HG02943 (cell line): ENCODE data around the gene MIPOL1.
"Not testable (repeated sequence)": the region's sequence is repeated elsewhere in the genome, so short reads cannot be mapped to it uniquely, and the experiment has no call there.

ENCODE experiments used
- ATAC-seq: cut with Tn5 transposase; IDR thresholded peaks from one replicate; pipeline ENCODE4 v1.9.1; 2021; ENCODE audit warnings: mild to moderate bottlenecking, low read depth, moderate library complexity; ENCODE audit not compliant: unreplicated experiment

MIPOL1 gene

DNA sequence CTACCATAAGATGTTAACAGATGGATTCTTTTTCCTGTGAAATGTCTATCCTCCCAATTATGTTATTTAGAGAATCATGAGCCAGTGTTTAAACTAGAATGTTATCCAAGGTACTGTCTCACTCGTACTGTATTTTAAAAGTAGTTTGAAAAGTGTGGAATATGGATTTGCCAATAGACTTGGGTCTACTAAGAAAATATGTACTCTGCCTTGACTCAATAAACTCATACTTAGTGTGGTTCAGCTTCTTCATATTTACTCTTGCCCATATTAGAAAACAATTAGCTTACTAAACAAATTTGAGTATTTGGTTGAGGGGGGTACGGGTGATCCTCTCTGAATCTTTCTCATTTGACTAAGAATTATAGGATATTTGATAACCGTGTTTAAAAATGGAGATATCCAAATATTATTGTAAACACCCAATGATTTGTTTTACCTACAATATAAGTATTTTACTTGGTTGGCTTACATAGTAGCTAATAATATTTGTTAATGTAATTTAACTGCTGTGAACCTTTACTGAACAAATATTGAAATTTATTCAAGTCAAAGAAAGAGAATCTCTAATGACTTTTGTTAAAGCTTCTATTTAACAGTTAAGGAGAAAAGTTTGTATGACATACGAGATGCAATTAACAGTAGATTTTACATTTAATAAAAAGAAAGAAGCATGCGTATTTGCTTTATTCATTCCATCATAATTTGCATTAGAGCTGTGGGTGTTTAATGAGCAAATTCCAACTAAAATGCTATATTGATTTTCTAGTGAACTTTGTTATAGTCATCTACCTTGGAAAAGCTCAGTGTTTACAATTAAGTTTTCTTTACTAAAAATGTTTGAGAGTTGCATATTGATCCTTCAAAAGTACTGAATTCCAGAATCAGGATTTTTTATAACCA lies 81.2 kb downstream of the MIPOL1 start:
- no peak for ATAC-seq

DNA sequence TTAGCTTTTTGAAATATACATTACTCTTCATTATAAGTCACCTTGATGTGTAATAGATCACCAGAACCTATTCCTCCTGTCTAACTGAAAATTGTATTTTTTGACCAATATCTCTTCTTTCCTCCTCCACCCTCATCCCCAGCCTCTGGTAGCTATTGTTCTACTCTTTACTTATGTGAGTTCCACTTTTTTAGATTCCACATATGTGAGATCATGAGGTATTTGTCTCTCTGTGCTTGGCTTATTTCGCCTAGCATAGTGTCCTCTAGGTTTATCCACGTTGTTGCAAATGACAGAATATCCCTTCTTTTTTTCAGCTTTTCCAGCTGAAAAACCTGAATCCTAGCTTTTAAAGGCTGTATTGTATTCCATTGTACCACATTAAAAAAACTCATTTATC lies 82.1 kb downstream of the MIPOL1 start:
- no peak for ATAC-seq

DNA sequence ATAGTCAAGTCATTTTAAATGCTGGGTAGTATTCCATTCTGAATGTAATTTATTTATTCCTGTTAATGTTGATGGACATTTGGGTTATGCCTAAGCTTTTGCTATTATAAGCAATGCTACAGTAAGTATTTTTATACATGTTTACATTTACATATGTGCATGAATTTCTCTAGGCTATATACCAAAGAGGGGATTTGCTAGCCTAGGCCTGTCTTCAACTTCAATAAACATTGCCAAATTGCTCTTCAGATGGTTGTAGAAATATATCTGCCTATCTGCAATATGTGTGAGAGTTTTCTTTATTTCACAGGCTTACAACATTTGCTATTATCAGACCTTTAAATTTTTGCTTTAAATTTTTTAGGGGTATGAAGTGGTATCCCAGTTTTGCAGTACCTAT lies 87.0 kb downstream of the MIPOL1 start:
- ATAC-seq, result no peak

DNA sequence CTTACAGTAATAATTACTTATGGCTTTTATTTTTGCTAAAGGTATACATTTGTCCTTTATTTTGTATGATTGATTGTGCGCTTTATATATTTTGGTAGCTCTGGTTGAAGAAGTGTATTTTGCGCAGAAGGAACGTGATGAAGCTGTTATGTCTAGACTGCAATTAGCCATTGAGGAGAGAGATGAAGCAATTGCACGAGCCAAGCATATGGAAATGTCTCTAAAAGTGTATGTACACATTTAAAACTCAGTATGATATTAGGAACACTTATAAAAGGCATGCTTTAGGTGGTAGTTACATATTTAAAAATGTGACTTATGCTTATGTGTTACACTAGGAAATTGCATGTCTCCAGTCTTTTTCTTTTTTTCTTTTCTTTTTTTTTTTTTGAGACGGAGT lies 87.5 kb downstream of the MIPOL1 start:
- no peak for ATAC-seq

DNA sequence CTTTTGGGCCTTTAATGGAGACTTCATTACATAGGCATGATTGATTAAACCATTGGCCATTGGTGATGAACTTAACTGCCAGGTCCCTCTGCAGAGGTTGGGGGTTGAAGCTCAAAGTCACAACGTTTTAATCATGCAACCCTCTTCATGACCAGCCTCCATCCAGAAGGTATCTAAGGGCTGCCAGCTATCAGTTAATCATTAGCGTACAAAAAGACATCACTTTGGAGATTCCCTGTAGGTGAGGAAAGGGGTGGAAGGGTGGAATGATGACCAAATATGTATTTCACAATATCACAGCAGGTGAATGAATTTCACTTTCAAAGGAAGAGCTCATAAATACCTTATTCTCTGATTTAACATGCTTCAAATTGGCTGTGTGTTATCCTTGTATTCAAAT lies 92.0 kb downstream of the MIPOL1 start:
- no peak for ATAC-seq

DNA sequence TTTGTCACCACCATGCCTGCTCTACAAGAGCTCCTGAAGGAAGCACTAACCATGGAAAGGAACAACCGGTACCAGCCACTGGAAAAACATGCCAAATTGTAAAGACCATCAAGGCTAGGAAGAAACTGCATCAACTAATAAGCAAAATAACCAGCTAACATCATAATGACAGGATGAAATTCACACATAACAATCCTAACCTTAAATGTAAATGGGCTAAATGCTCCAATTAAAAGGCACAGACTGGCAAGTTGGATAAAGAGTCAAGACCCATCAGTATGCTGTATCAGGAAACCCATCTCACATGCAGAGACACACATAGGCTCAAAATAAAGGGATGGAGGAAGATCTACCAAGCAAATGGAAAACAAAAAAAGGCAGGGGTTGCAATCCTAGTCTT lies 97.5 kb downstream of the MIPOL1 start:
- ATAC-seq, result not testable (repeated sequence)

DNA sequence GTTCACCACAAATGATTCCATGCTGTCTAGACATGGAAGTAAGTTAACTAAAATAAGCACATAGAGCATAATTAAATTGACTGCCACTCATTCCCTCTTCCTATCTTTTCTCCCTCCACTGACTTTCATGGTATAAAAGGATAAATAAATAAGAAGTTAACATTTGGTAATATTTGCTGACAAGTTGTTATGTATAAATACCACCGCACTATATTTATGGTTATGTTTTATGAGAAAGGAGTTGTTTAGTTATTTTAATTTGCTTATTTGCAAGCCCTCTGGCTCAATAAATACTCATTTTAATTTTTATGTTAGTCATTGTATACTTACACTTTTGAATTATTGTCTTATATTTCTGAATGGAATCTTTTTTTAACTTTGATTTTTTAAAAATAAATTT lies 113.5 kb downstream of the MIPOL1 start:
- ATAC-seq, result no peak

DNA sequence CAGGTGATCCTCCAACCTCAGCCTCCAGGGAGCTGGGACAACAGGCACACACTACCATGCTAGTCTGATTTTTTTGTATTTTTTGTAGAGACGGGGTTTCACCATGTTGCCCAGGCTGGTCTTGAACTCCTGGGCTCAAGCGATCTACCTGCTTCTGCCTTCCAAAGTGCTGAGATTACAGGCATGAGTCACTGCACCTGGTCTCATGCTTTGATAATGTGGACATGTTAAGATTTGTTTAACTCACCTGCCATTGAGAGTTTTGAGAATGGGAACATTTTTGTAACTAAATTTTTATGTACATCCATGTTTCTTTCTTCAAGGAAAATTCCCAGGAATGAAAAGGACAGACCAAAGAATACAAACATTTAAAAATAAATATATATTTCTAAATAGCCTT lies 121.2 kb downstream of the MIPOL1 start:
- ATAC-seq, result no peak

DNA sequence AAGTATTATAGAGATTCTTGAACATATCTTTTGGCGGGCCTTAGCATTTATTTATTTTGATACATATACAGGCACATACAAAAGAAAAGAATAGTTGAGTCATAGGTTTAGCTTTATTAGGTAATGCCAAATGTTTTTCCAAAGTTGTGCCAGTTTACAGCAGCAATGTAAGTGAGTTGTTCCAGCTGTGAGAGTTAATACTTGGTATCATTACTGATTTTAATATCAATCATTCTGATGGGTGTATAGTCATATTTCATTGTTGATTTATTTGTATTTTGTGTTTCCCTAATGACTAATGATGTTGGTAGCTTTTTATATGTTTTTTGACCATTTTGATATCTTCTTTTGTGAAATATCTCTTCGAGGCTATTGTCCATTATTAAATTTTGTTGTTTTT lies 122.4 kb downstream of the MIPOL1 start:
- no peak for ATAC-seq

DNA sequence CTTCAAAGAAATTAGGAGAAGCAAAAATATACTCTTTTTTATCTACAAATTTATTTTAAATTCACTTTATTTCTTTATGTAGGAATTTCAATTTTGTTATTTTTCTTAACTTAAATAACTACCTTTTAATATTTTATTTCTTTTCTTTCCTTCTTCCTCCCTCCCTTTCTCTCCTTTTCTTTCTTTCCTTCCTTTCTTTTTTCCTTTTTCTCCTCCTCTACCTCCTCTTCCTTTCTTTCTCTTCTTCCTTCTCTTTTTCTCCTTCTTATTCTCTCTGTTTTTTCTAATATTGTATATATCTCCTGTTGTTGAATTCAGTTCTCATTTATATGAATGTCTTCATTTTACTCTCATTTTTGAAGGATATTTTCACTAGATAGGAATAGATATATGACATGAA lies 127.6 kb downstream of the MIPOL1 start:
- no peak for ATAC-seq

DNA sequence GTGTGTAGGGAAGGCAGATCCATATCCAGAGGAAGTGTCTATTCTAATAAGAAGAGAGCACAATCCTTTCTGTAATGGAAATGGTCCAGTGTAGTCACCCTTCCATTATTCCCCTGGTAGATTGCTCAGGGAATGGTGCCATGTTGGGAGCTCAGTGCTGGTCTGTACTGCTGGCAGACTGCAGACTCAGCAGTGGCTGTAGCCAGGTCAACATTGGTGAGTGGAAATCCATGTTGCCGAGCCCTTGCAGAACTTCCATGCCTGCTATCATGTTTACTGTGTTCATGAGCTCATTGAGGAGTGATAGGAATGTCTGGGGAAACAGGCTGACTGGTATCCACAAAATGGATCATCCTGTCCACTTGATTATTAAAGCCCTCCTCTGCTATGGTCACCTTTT lies 128.7 kb downstream of the MIPOL1 start:
- no peak for ATAC-seq

DNA sequence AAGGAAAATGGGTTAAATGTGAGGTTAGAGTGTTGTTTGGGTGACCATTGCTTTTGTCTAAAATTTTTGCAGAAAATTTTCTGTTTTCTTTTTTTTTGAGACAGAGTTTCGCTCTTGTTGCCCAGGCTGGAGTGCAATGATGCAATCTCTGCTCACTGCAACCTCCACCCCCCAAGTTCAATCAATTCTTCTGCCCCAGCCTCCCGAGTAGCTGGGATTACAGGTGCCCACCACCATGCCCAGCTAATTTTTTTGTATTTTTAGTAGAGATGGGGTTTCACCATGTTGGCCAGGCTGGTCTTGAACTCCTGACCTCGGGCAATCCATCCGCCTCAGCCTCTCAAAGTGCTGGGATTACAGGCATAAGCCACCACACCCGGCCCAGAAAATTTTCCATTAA lies 130.2 kb downstream of the MIPOL1 start:
- ATAC-seq, result not testable (repeated sequence)

DNA sequence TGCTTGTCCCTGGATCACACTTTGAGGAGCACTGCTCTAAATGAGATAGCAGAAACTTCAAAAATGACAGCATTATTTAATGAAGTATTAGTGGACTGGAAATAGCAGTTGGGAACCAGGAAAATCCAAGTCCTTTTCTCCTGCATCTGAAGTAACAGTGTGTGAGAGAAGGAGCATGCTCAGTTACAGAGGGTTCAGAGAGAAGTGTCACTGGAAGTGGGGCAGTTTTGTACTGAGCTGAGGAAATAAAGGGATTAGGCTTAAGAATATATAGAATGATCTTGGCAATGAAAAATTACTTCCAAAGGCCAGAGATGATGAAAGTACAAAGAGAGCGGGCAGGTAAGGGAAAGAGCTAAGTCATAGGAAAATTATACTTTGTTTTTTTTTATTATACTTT lies 130.9 kb downstream of the MIPOL1 start:
- no peak for ATAC-seq

DNA sequence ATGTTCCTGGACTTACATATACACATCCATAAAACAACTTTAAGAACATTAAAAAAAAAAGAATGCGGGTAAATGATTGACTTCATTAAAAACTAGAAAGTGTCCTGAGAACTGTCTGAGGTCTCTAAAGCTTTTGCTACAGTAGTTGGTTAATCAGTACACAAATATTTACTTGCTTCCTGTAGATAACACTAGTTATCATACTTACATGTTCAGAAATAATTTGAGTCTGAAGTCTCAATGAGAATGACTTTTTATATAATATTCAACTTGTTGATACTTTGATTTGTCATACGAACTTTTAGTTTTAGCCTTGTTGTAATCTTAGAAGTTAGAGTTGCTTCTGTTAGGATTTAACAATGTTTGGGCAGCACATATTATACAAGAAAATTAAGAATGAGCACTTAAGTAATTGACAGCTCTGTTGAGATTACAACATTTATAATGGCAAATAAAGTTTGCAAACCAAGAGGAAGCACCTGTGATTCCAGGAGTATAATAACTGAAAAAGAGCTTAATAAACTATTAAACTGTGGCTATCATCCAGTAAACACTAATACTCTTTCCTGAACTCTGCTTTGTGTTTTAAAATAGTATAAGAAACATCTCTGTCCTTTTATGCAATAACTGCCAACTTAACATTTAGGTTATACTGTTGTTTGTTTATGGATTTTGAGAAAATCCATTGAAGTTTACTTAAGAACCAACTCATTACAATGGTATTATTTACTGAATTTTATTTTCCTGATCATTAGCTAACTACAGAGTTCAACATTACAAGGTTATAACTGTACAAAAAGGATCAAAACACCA lies 131.7 kb downstream of the MIPOL1 start:
- no peak for ATAC-seq

DNA sequence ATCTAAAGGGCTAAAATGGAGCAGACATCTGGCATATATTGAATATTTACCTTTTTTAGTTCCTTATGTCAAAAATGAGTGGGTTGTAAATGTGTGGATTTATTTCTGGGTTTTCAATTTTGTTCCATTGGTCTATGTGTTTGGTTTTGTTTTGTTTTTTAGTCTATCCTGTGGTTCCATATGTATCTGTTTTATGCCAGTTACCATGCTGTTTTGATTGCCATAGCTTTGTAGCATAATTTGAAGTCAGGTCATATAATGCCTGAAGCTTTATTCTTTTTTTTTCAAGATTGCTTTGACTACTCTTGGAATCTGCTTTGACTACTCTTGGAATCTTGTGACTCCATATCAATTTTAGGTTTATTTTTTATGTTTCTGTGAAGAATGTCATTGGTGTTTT lies 133.2 kb downstream of the MIPOL1 start:
- no peak for ATAC-seq

DNA sequence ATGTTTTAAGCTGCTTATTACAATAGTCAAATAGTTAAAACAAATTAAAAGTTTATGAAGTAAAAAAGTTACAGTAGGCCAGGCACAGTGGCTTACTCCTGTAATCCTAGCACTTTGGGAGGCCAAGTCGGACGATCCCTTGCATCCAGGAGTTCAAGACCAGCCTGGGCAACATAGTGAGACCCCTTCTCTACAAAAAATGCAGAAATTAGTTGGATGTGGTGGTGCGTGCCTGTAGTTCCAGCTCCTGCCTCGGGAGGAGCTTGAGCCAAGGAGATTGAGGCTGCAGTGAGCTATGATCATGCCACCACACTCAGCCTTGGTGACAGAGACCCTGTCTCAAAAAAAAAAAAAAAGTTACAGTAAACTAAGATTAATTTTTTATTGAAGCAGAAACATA lies 142.6 kb downstream of the MIPOL1 start:
- no peak for ATAC-seq

DNA sequence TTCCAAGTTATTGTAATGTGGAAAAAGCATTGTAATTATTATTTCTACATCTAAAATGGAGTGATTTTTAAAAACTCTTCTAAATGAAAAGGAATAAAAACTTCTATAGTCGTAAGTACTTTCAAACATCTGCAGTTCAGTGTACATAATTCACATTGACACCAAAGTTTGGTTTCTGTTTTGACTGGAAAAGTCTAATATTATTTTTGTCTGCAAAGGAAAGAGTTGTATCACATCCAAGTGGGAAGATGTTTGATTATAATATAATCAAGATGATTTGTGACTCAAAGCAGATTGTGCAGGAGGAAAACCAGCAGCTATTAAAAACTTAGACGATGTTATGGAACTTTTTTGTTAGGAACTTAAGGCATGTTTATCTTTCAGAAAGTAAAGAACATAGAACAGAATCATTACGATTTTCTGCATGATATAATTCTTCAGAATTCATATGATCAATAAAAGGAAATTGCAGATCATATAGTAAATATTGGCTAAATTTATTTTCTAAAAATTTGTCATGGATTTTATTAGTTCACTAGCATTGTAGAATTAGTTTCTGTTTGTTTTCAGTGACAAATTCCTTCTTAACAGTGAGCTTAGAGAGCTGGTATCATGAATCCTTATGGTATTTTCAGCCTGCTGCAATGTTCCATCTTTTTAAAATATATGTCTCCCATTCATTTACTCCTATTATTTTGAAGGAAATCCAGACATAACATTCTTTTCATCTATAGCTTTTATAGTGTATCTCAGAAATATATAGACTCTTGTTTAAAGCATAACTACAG lies 145.8 kb downstream of the MIPOL1 start:
- no peak for ATAC-seq

DNA sequence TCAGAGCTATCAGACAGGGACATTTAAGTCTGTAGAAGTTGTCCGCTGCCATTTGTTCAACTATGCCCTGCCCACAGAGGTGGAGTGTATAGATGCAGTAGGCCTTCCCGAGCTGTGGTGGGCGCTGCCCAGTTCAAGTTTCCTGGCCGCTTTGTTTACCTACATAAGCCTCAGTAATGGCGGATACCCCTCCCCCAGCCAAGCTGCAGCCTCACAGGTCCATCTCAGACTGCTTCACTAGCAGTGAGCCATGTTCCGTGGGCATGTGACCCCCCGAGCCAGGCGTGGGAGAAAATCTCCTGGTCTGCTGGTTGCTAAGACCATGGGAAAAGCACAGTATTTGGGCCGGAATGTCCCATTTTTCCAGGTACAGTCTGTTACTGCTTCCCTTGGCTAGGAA lies 165.9 kb downstream of the MIPOL1 start:
- no peak for ATAC-seq

DNA sequence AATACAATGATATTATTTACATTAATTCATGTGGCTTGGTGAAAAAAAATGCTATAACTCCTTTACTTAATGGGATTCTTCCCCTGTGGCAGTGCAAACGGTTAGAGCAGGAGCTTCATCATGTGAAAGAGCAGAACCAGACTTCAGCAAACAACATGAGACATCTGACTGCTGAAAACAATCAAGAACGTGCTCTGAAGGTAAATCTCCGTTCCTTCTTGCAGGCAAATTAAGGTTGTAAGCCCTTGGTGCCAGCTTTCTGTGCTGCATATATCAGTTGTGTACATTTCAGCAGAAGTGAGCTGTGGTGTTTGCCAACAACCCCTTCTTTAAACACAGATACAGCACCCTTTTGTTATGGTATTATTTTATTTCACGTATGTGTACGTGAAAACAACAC lies 171.7 kb downstream of the MIPOL1 start:
- ATAC-seq, result no peak

DNA sequence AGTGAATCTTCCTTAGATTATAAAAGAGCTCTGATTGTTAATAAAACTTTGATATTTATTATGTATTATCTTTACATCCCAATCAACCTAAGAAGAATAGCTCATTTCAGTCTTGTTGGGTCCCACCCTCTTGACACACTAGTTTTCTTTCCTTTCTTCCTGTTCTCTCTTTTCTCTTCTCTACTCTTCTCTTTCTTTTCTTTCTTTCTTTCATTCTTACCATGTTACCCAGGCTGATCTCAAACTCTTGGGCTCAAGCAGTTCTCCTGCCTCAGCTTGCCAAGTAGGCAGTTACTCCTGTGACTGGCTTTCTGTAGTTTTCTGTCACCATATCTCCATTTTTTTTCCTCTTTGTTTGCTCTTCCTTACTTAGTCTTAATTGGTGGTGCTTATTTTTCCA lies 177.8 kb downstream of the MIPOL1 start:
- no peak for ATAC-seq
